Gastrocnemius medialis (tissue), 4 donors: ENCODE data around the gene RHCE. TPM values are rescaled to one million over a fixed set of nuclear protein-coding genes. Genes with fewer than 3 reads are reported as not detected.
"Not testable (repeated sequence)": the region's sequence is repeated elsewhere in the genome, so short reads cannot be mapped to it uniquely, and the experiment has no call there.

ENCODE experiments used
- ATAC-seq, 2 donors: fragments of 150-250 bp; one replicate each; pipeline ENCODE4 v1.9.1; 2016
- DNase-seq, 2 donors: peaks; one replicate each; pipeline ENCODE4 v3.0.0-alpha.2; 2019
- H3K27ac ChIP-seq, 4 donors: fragments of 200-600 bp; sonication (generic); 1 replicate in 1 of 4; 2 replicates in 3 of 4; pipeline ENCODE4 v1.5.1; 2016 to 2018; ENCODE audit warnings: mild to moderate bottlenecking in 2 of 4, moderate library complexity in 1 of 4
- H3K27me3 ChIP-seq, 3 donors: fragments of 200-600 bp; sonication (generic) in 2 of 3; 1 replicate in 1 of 3; 2 replicates in 2 of 3; pipeline versions ENCODE4 v1.5.1 to v1.6.0; 2016 to 2019; ENCODE audit warnings: mild to moderate bottlenecking in 1 of 3, moderate library complexity in 1 of 3
- H3K36me3 ChIP-seq, 2 donors: fragments of 200-600 bp; sonication (generic) in 1 of 2; one replicate each; pipeline ENCODE4 v1.5.1; 2017 to 2018
- H3K4me1 ChIP-seq, 2 donors: fragments of 200-600 bp; sonication (generic) in 1 of 2; one replicate each; pipeline ENCODE4 v1.5.1; 2016 to 2017; ENCODE audit warnings: mild to moderate bottlenecking in 2 of 2
- H3K4me3 ChIP-seq, 4 donors: fragments of 200-600 bp; sonication (generic) in 3 of 4; 1 replicate in 1 of 4; 2 replicates in 3 of 4; pipeline ENCODE4 v1.5.1; 2016 to 2019; ENCODE audit warnings: mild to moderate bottlenecking in 2 of 4
- H3K9me3 ChIP-seq, 3 donors: fragments of 200-600 bp; sonication (generic) in 2 of 3; 1 replicate in 1 of 3; 2 replicates in 2 of 3; pipeline ENCODE4 v1.5.1; 2016 to 2019
- CTCF ChIP-seq, 5 experiments: fragments of 450-650 bp in 3 of 5; fragments of 200-600 bp in 2 of 5; sonication (generic) in 2 of 5; IDR thresholded peaks in 4 of 5; conservative IDR thresholded peaks in 1 of 5; 1 replicate in 4 of 5; 2 replicates in 1 of 5; pipeline ENCODE4 v1.5.1; 2016 to 2019; ENCODE audit warnings: antibody characterized with exemption in 5 of 5, mild to moderate bottlenecking in 3 of 5, moderate library complexity in 3 of 5
- POLR2A ChIP-seq, 2 donors: fragments of 450-650 bp; IDR thresholded peaks; one replicate each; pipeline ENCODE4 v1.6.1; 2017; ENCODE audit warnings: antibody characterized with exemption in 2 of 2, mild to moderate bottlenecking in 2 of 2, moderate library complexity in 2 of 2
- in situ Hi-C, 4 donors: fragments of 200-750 bp; cut with MboI; loops; one replicate each; pipeline versions ENCODE4 v1.15.0 to v1.8.0; 2017; ENCODE audit warnings: low sequenced_read_pairs in 4 of 4
- intact Hi-C: fragments of 100-400 bp; cut with DNase I; formaldehyde crosslinking; loops from one replicate; pipeline ENCODE4 v1.15.1; 2023; ENCODE audit warnings: low total_unique reads
- total RNA-seq, 4 donors: library from RNA; depleted of rRNA; stranded (reverse); fragments of >200 nt; gene quantifications; one replicate each; pipeline versions ENCODE4 v1.1.0 to v1.2.3, GENCODE V29; 2016

Gene RHCE
- total RNA-seq, 4 donors from 2014 or later = 1.0 to 2.4 TPM; not detected in 2

DNA sequence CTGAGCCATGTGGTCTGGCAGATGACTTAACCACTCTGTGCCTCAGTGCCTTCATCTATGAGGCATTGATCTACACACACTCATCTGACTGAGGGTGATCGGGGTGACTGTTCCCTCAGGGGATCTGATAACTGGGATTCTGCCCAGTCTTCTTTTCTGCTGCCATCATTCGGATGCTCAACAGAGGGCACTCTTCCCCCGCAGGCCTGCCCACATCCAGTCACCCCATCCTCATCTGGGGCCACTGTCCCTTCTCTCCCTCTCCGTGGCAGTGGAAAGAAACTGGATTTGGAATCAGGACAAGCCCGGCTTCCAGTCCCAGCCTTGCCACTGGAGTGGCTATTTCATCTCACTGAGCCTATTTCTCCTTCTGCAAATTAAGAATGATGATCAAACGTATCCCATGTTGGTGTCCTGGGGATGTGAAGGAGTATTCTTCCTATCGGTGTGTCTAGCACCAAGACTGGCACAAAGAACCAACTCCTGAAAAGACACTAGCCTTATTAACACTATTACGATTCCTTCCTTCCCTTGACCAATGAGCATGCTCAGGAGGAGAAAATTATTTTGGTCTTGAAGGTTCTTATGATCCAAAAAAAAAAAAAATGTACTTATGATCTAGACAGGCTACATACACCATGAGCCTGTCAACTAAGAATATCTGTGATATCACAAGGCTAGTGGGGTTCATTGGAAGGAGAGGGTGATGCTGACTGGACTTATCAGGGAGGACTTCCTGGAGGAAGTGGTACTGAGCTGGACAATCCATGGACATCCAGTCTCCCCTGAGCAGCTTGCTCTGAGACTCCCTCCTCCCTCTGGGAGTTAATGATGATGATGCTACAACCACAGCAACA lies 17.4 kb downstream of the RHCE start:
- H3K4me3 ChIP-seq, H3K27me3 ChIP-seq, H3K27ac ChIP-seq, H3K36me3 ChIP-seq, H3K4me1 ChIP-seq, H3K9me3 ChIP-seq, DNase-seq: not testable (repeated sequence)
- intact Hi-C loops (loop anchor here (2.0 kb wide), 1 partner anchor 118 kb away; no protein-coding TSS in a partner anchor), in situ Hi-C loops (loop anchor here in 3 of 4 donors (10.0 kb wide), 2 partner anchors 118 to 122 kb away; no protein-coding TSS in a partner anchor)
- ATAC-seq = peak; percentile 56 to 69
- peak in 2 of 5 experiments; percentile 22 to 47 for TF ChIP-seq CTCF (IDR thresholded peaks at IDR 0.05 in 4 of 5, conservative IDR thresholded peaks at IDR 0.05 in 1 of 5)

DNA sequence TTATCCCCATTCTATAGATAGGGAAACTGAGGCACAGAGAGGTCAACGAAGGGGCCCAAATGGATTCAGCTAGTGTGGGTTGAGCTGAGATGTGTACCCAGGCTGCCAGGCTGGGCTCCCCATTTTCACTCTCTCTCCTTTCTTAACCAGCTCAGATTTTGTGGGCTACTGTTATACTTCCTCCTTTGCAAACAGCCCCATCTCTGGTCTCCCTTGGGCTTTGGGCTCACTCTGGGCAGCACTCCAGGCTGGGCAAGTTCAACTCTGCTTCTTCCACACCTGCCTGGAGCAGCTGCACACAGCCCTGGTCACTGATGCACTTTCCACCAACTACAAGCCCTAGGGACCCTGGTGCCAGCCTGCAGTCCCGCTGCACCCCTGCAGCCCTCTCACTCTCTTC lies 22.5 kb downstream of the RHCE start:
- not testable (repeated sequence) for DNase-seq

GRCh38 chr1:25397549-25397948 lies 23.1 kb downstream of the RHCE start:
- H3K4me3 ChIP-seq, H3K36me3 ChIP-seq, H3K9me3 ChIP-seq, in situ Hi-C loops, H3K27ac ChIP-seq, ATAC-seq, intact Hi-C loops, DNase-seq, H3K27me3 ChIP-seq, H3K4me1 ChIP-seq: not testable (repeated sequence)

More for the DNA sequence above, 22.5 kb downstream of the RHCE start:
- in situ Hi-C loops, H3K4me1 ChIP-seq, H3K9me3 ChIP-seq, H3K4me3 ChIP-seq, ATAC-seq, H3K27me3 ChIP-seq, H3K36me3 ChIP-seq, H3K27ac ChIP-seq, intact Hi-C loops: not testable (repeated sequence)

DNA sequence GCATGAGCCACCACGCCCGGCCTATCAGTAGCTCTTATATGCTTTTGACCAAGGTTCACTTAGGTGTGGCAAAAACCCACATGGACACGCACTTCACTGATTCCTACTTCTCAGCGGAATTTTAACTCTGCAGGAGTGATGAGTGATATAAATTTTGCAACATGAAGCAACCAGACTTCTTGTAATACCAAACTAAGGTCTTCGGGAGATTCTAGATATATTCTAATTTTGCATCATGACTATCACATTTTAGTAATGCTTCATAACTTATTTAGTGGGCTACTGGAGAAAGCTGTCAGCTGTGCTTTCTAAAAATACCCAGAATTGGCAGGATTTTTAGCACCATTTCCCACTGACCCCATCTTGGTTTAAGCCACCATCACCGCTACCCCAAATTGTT lies 27.8 kb downstream of the RHCE start:
- Histone ChIP-seq H3K4me3 (no peak overlapping the region), H3K4me1 (no peaks in the 10 kb centered on the region), H3K36me3 (no peaks in the 10 kb centered on the region), H3K9me3 (no peaks in the 10 kb centered on the region), H3K27me3 (no peaks in the 10 kb centered on the region), H3K27ac (no peak overlapping the region)
- ATAC-seq (no peak), DNase-seq (no peak)
- TF ChIP-seq CTCF (IDR thresholded peaks at IDR 0.05 in 4 of 5, conservative IDR thresholded peaks at IDR 0.05 in 1 of 5) (no peak), POLR2A (IDR thresholded peaks at IDR 0.05) (no peak)
- intact Hi-C loops = no loop called here
- in situ Hi-C loops = no loop called here

DNA sequence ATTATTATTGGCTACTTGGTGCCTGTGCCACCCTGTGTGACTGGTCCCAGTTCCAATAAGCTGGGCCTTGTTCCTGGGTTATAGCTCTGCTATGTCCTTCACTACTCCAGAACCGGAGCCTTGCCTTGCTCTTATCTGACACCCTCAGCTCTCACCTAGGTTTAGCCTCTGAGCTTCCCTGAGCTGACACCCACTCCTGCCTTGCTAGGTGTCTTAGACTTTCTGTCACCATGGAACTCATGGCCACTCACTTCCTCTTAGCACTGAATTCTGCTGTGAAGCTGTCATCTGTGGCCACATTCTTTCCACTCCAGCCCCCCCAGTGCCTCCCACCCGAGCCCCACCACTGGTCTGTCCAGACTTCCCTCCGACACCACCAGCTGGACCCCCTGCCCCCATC lies 30.9 kb downstream of the RHCE start:
- H3K4me1 ChIP-seq, in situ Hi-C loops, H3K27ac ChIP-seq, H3K9me3 ChIP-seq, H3K4me3 ChIP-seq, H3K27me3 ChIP-seq, ATAC-seq, DNase-seq, intact Hi-C loops, H3K36me3 ChIP-seq: not testable (repeated sequence)

GRCh38 chr1:25388691-25389090 lies 31.9 kb downstream of the RHCE start:
- H3K36me3 ChIP-seq, H3K9me3 ChIP-seq, H3K4me3 ChIP-seq, H3K4me1 ChIP-seq, in situ Hi-C loops, intact Hi-C loops, DNase-seq, ATAC-seq, H3K27ac ChIP-seq, H3K27me3 ChIP-seq: not testable (repeated sequence)

DNA sequence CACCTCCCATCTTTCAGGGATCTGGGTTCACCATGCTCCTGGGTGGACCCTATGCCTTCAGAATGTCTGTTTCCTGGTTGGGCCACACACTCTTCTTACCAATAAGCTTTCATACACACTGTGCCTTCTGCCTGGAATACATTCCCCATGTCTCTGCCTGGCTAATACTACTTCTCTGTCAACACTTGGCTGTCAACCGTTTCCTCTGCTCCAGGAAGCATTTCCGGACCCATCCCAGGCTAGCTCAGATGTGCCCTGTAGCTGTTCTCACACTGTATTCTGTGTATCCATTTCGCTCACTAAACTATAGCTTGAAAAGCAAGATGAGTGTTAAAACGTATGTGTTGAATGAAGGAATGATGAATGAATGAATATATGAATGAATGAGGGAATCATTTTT lies 33.5 kb downstream of the RHCE start:
- H3K36me3 ChIP-seq, H3K27ac ChIP-seq, H3K4me1 ChIP-seq, intact Hi-C loops, H3K9me3 ChIP-seq, DNase-seq, in situ Hi-C loops, ATAC-seq, H3K27me3 ChIP-seq, H3K4me3 ChIP-seq: not testable (repeated sequence)

GRCh38 chr1:25383875-25384274 lies 36.8 kb downstream of the RHCE start:
- DNase-seq, H3K4me3 ChIP-seq, H3K27me3 ChIP-seq, H3K27ac ChIP-seq, intact Hi-C loops, H3K9me3 ChIP-seq, ATAC-seq, H3K36me3 ChIP-seq, H3K4me1 ChIP-seq, in situ Hi-C loops: not testable (repeated sequence)

DNA sequence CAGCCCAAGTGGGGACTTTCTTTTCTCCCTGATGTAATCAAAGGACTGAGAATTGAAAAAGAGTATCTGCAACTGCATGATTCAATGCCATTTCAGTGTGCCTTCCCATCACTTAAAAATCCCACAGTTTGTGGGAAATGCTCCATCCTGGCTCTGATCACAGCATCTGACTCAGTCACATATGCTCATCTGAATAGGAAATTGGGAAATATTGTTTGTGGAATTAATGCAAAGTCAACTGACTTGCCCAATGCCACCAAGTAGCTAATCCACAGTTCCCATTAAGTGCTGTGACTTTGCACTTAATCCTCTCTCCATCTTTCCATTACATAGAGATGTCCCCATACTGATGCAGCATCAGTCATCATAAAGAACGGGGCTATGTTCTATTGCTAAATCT lies 37.5 kb downstream of the RHCE start:
- in situ Hi-C loops, H3K27me3 ChIP-seq, H3K9me3 ChIP-seq, H3K36me3 ChIP-seq, H3K4me1 ChIP-seq, H3K4me3 ChIP-seq, ATAC-seq, intact Hi-C loops, H3K27ac ChIP-seq: not testable (repeated sequence)
- DNase-seq = peak in 1 of 2 donors; percentile 15

GRCh38 chr1:25382543-25382942 lies 38.1 kb downstream of the RHCE start:
- H3K27ac ChIP-seq, H3K27me3 ChIP-seq, H3K4me3 ChIP-seq, DNase-seq, intact Hi-C loops, in situ Hi-C loops, H3K36me3 ChIP-seq, H3K9me3 ChIP-seq, H3K4me1 ChIP-seq, ATAC-seq: not testable (repeated sequence)
